HCT116 (cell line): Measurements from ENCODE around the gene INSRR. TPM values are rescaled to one million over a fixed set of nuclear protein-coding genes. Genes with fewer than 3 reads are reported as not detected.

Experiments used
- ATAC-seq: fragments of 200-7000 bp; cut with Tn5 transposase; 2 replicates; pipeline ENCODE4 v1.9.1; 2020; ENCODE audit warnings: mild to moderate bottlenecking, moderate library complexity
- BruUV-seq: library from RNA; stranded (reverse); fragments of 400-500 nt; replicated peaks from 2 replicates; lab custom pipeline; 2021; lab: Mats Ljungman, UMichigan
- CTCF ChIA-PET: fragments of 300-600 bp; sonication (Branson Sonifier 250); formaldehyde crosslinking; loops from one replicate; lab custom pipeline; 2021; ENCODE audit warnings: antibody characterized with exemption; lab: Charles Lee
- POLR2A ChIA-PET: fragments of 300-600, 350-600 bp; sonication (Branson Sonifier 250); formaldehyde crosslinking; loops from one replicate; lab custom pipeline; 2021; ENCODE audit warnings: antibody characterized with exemption; lab: Charles Lee
- RAD21 ChIA-PET, 2 experiments: fragments of 300-600 bp; sonication (Branson Sonifier 250); formaldehyde crosslinking; loops; one replicate each; lab custom pipeline; 2023; ENCODE audit warnings: low total read pairs in 2 of 2; ENCODE audit not compliant: uncharacterized antibody in 2 of 2, unreplicated experiment in 2 of 2, low non-redundant PET in 1 of 2; lab: Charles Lee
- DNase-seq: peaks from one replicate; pipeline ENCODE4 v3.0.0-alpha.2; 2010; ENCODE audit warnings: low read depth, low spot score
- H2AFZ ChIP-seq: fragments of 200-600 bp; shearing (Covaris generic), sonication (generic); 2 replicates; pipeline ENCODE4 v1.6.1; 2017; ENCODE audit warnings: low read depth, mixed run types, mixed read lengths, antibody characterized with exemption, low read length; ENCODE audit not compliant: poor library complexity, severe bottlenecking
- H3K27ac ChIP-seq: 2 replicates; pipeline ENCODE4 v1.5.1; 2012; ENCODE audit warnings: low read depth, low read length
- H3K27me3 ChIP-seq: fragments of 200-600 bp; sonication (generic); 2 replicates; pipeline ENCODE4 v1.6.1; 2016; ENCODE audit warnings: mixed run types, low read length, mixed read lengths; ENCODE audit not compliant: insufficient read depth
- H3K36me3 ChIP-seq, 2 experiments: fragments of 200-500 bp in 1 of 2; fragments of 200-600 bp in 1 of 2; sonication (Bioruptor generic) in 1 of 2; sonication (generic) in 1 of 2; 2 replicates each; pipeline versions ENCODE4 v1.5.1 to v1.6.1; 2014 to 2016; ENCODE audit warnings: low read length in 2 of 2, inconsistent platforms in 1 of 2, mixed read lengths in 1 of 2, mixed run types in 1 of 2; ENCODE audit not compliant: insufficient read depth in 2 of 2, control insufficient read depth in 1 of 2
- H3K4me1 ChIP-seq, 2 experiments: fragments of 200-600 bp in 1 of 2; sonication (generic) in 1 of 2; 2 replicates each; pipeline versions ENCODE4 v1.5.1 to v1.6.1; 2012 to 2017; ENCODE audit warnings: low read length in 2 of 2, inconsistent platforms in 1 of 2, mild to moderate bottlenecking in 1 of 2, mixed read lengths in 1 of 2, mixed run types in 1 of 2, moderate library complexity in 1 of 2; ENCODE audit not compliant: insufficient read depth in 2 of 2, control insufficient read depth in 1 of 2
- H3K4me2 ChIP-seq: fragments of 200-600 bp; sonication (generic); 2 replicates; pipeline ENCODE4 v1.6.1; 2017; ENCODE audit warnings: mixed run types, low read length, mixed read lengths
- H3K4me3 ChIP-seq, 2 experiments: fragments of 200-600 bp in 1 of 2; sonication (generic) in 1 of 2; replicated peaks in 1 of 2; 2 replicates each; pipeline ENCODE4 v1.5.1; 2011 to 2016; ENCODE audit warnings: low read length in 2 of 2, control low read depth in 1 of 2, low read depth in 1 of 2, mild to moderate bottlenecking in 1 of 2, mixed read lengths in 1 of 2, mixed run types in 1 of 2
- H3K79me2 ChIP-seq: fragments of 200-600 bp; sonication (generic); 2 replicates; pipeline ENCODE4 v1.6.1; 2017; ENCODE audit warnings: mild to moderate bottlenecking, mixed run types, low read length, moderate library complexity, mixed read lengths; ENCODE audit not compliant: insufficient read depth
- H3K9ac ChIP-seq: fragments of 200-600 bp; sonication (generic); 2 replicates; pipeline ENCODE4 v1.6.1; 2016; ENCODE audit warnings: low read length, mixed read lengths
- H3K9me2 ChIP-seq: fragments of 200-600 bp; sonication (generic), shearing (Covaris generic); 2 replicates; pipeline ENCODE4 v1.6.1; 2017; ENCODE audit warnings: mixed run types, mild to moderate bottlenecking, moderate library complexity; ENCODE audit not compliant: insufficient read depth
- H3K9me3 ChIP-seq, 2 experiments: fragments of 200-500 bp in 1 of 2; fragments of 200-600 bp in 1 of 2; sonication (Bioruptor generic) in 1 of 2; sonication (generic) in 1 of 2; 2 replicates each; pipeline ENCODE4 v1.6.1; 2014 to 2017; ENCODE audit warnings: low read length in 2 of 2, mixed read lengths in 2 of 2, inconsistent platforms in 1 of 2, low read depth in 1 of 2, mild to moderate bottlenecking in 1 of 2, mixed run types in 1 of 2, moderate library complexity in 1 of 2; ENCODE audit not compliant: control insufficient read depth in 1 of 2, insufficient read depth in 1 of 2
- H4K20me1 ChIP-seq: fragments of 200-600 bp; sonication (generic), shearing (Covaris generic); 2 replicates; pipeline ENCODE4 v1.6.1; 2017; ENCODE audit warnings: mixed run types, mild to moderate bottlenecking, moderate library complexity; ENCODE audit not compliant: insufficient read depth
- CBX3 ChIP-seq: IDR thresholded peaks from 2 replicates; pipeline ENCODE4 v1.6.1; 2012; ENCODE audit warnings: low read depth
- CEBPB ChIP-seq: IDR thresholded peaks from 2 replicates; pipeline ENCODE4 v1.6.1; 2012; ENCODE audit warnings: low read depth
- CTCF ChIP-seq, 3 experiments: fragments of 200-600 bp in 1 of 3; sonication (generic) in 1 of 3; IDR thresholded peaks in 2 of 3; conservative IDR thresholded peaks in 1 of 3; 2 replicates each; pipeline ENCODE4 v1.5.1; 2012 to 2017; ENCODE audit warnings: low read depth in 2 of 3, low read length in 2 of 3, antibody characterized with exemption in 1 of 3, borderline replicate concordance in 1 of 3, control low read depth in 1 of 3, mild to moderate bottlenecking in 1 of 3, mixed read lengths in 1 of 3, mixed run types in 1 of 3, moderate library complexity in 1 of 3; ENCODE audit not compliant: insufficient read depth in 1 of 3
- ELF1 ChIP-seq: IDR thresholded peaks from 2 replicates; pipeline ENCODE4 v1.6.1; 2012; ENCODE audit warnings: low read depth, borderline replicate concordance
- EZH2 ChIP-seq: fragments of 200-600 bp; sonication (generic); IDR thresholded peaks from 2 replicates; pipeline ENCODE4 v1.6.1; 2017; ENCODE audit warnings: antibody characterized with exemption, mixed run types
- EZH2phosphoT487 ChIP-seq: fragments of 200-600 bp; IDR thresholded peaks from 2 replicates; pipeline ENCODE4 v1.6.1; 2018; ENCODE audit warnings: antibody characterized with exemption, borderline replicate concordance
- FOSL1 ChIP-seq: IDR thresholded peaks from 2 replicates; pipeline ENCODE4 v1.6.1; 2012; ENCODE audit warnings: low read depth
- SP1 ChIP-seq: IDR thresholded peaks from 2 replicates; pipeline ENCODE4 v1.6.1; 2012; ENCODE audit warnings: low read depth
- YY1 ChIP-seq: IDR thresholded peaks from 2 replicates; pipeline ENCODE4 v1.6.1; 2011; ENCODE audit warnings: low read length, low read depth, moderate library complexity, mild to moderate bottlenecking; ENCODE audit not compliant: insufficient replicate concordance; ENCODE audit errors: extremely low read depth
- ZFX ChIP-seq: fragments of 450-650 bp; IDR thresholded peaks from 2 replicates; pipeline ENCODE4 v1.6.1; 2017
- ZNF274 ChIP-seq: fragments of 200-500 bp; sonication (Bioruptor generic); IDR thresholded peaks from 2 replicates; pipeline ENCODE4 v1.6.1; 2014; ENCODE audit warnings: mild to moderate bottlenecking, low read depth, low read length, inconsistent platforms
- intact Hi-C: fragments of 100-400 bp; cut with micrococcal nuclease; formaldehyde crosslinking; loops from 2 replicates; pipeline ENCODE4 v1.10.0; 2022
- total RNA-seq: library from RNA; stranded (reverse); gene quantifications from one replicate; pipeline ENCODE4 v1.2.1, GENCODE V29; 2021; ENCODE audit not compliant: unreplicated experiment
- TF ChIP-seq, protein P1 (sequence below): IDR thresholded peaks from 2 replicates; pipeline ENCODE4 v1.6.1; 2012

INSRR gene
- total RNA-seq, 1 experiment from 2014 or later, result not detected

GRCh38 chr1:156905651-156906050 lies 46.7 kb upstream of the INSRR start:
- Histone ChIP-seq H3K4me2 (no peak overlapping the region), H3K27ac (no peak overlapping the region), H3K36me3 (no peaks in the 10 kb centered on the region), H3K79me2 (no peaks in the 10 kb centered on the region), H4K20me1 (no peaks in the 10 kb centered on the region), H2AFZ (no peak overlapping the region), H3K9me3 (no peaks in the 10 kb centered on the region; a peak in 1 of 4 replicates), H3K27me3 (no peaks in the 10 kb centered on the region), H3K9ac (no peak overlapping the region), H3K9me2 (no peaks in the 10 kb centered on the region), H3K4me3 (no peak overlapping the region), H3K4me1 (peaks cover 6 to 27% of the 10 kb centered on the region in 2 experiments; a peak in 3 of 4 replicates)
- ATAC-seq (no peak), DNase-seq (no peak)
- intact Hi-C loops, result no loop called here
- no peak for TF ChIP-seq EZH2phosphoT487
- TF ChIP-seq ZFX, result no peak
- TF ChIP-seq ZNF274, result no peak
- no peak for TF ChIP-seq EZH2
- TF ChIP-seq CEBPB, result no peak
- TF ChIP-seq CBX3, result no peak
- TF ChIP-seq, protein P1, sequence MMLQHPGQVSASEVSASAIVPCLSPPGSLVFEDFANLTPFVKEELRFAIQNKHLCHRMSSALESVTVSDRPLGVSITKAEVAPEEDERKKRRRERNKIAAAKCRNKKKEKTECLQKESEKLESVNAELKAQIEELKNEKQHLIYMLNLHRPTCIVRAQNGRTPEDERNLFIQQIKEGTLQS, result no peak
- TF ChIP-seq YY1, result no peak
- no peak for TF ChIP-seq CTCF (IDR thresholded peaks at IDR 0.05 in 2 of 3, conservative IDR thresholded peaks at IDR 0.05 in 1 of 3; ENCODE audit: borderline replicate concordance in 1 of 3, insufficient read depth in 1 of 3, low read depth in 2 of 3, low read length in 2 of 3)
- TF ChIP-seq FOSL1, result no peak
- TF ChIP-seq SP1, result no peak
- no peak for TF ChIP-seq ELF1
- ChIA-PET CTCF (no interaction called here), POLR2A (no interaction called here), RAD21 (no interaction called here)
- no TSS peak for BruUV-seq
